Measurements from ENCODE around the gene TFDP1.

TFDP1 gene

DNA sequence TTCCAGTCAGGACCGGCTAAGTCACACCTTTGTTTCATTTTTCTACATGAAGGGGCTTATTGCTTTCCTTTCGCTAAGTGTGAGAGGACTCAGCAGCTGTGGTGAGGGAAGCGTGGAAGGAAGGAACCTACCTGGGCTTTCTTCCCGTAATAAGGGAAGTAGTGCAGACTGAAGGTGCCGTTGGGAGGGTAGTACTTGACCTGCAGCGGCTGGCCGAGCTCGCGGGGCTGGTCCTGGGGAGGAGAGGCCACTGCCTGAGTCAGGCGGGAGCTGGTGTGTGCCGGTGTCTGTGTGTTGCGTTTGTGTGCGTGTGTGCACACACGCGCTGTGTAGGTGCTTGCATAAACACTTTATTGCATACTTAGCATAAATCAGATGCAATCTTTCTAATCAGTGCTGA, 65.7 kb downstream of the TFDP1 start:
- DNase-seq (ENCODE audit: low read depth, low spot score), result no peak

DNA sequence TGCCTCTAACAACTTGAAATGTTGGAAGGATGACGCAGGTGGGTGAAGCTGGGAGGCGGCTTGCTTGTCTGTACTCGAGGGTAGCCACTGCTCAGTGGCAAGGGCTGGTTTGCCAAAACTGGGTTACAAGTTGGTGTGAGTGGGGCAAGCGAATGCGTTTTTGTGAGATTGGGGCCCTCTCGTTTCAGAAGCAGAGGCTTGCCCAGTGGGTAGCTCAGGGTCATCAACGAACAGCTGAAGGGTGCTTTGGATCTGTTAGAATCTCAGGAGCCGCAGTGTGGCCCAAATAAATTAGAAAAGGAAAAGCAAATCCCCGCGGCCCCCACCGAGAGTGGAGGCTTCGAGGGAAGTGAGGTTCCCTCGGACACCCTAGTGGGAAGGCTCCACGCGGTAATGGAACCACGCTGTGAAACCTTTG, 66.2 kb downstream of the TFDP1 start:
- DNase-seq (ENCODE audit: low read depth, low spot score), result no peak

DNA sequence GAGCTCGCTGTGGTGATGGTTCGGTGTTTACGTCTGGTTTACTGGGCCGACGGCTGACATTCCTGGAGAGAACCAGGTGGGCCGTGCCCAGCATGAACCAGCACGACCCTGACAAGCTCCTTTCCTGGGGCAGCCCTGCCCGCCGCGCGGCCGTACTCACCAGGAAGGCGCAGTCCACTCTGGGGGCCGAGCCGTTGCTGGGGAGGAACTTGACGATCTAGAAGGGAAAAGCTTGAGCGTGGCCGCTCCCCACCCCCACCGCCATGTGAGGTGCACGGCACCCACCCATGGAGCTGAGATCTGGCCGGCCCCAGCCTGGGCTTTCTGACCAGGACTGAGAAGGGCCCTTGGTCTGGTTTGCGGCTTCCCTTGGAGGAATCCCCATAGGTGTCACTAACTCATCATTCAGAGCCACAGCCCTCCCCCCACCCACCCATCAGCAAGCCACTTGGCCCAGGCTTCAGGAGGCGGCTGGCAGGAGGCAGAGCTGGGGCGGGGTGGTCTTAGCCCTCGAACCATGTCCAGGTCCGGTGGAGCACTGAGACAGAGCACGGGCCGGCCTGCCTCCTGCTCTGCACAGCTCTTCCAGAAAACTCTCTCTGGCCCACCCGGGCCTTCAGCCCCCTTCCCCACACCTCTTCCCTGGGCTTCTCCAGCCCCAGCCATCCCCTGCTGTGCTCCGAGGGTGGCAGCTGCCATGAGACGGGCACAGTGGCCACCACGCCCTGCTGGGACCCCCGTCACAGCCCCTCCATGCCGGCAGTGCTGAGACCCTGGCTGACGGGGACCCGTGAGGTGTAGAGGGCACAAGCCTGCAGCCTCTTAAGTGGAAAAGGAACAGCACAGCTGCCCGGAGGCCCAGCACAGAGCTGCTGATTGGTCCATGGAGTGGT, 67.2 kb downstream of the TFDP1 start:
- DNase-seq (ENCODE audit: low read depth, low spot score), result no peak

DNA sequence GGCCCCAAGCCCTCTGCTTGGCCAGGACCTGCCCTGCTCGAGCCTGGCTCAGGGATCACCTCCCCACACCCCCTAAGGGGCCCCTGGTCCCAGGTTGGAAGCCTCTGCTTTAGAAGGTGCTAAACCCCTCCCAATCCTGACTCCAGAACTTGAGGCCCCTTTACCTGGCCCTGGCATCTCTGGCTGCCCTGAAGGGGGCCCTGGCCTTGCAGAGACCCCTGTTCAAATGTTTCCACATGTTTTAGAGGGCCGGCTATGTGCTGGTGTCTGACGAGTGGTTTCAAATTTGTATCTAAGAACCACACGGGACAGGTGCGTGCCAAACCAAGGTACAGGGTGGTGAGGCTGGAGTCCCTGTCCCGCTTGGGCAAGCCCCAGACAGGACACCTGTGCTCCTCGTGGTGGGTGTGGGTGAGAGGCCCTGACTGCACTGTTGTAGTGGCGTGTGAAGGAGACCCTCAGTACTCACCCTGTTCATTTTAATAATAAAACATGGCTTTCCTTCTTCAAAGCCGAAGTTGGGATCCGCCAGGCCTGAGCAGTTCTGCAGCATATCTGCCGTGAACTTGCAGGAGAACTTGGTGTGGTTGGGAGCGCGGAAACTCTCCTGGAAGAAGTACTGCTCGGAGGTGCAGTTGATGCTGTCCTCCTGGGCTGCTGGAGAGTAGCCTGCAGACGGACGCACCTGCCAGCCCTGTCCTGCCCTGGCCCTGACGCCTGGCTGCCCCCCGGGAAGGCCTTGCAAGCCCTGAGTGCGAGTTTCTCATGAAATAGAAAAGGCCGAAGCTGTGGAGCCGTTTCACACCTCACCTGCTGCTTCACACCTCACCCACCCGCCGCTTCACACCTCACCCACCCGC, 68.1 kb downstream of the TFDP1 start:
- DNase-seq (ENCODE audit: low read depth, low spot score), result no peak

DNA sequence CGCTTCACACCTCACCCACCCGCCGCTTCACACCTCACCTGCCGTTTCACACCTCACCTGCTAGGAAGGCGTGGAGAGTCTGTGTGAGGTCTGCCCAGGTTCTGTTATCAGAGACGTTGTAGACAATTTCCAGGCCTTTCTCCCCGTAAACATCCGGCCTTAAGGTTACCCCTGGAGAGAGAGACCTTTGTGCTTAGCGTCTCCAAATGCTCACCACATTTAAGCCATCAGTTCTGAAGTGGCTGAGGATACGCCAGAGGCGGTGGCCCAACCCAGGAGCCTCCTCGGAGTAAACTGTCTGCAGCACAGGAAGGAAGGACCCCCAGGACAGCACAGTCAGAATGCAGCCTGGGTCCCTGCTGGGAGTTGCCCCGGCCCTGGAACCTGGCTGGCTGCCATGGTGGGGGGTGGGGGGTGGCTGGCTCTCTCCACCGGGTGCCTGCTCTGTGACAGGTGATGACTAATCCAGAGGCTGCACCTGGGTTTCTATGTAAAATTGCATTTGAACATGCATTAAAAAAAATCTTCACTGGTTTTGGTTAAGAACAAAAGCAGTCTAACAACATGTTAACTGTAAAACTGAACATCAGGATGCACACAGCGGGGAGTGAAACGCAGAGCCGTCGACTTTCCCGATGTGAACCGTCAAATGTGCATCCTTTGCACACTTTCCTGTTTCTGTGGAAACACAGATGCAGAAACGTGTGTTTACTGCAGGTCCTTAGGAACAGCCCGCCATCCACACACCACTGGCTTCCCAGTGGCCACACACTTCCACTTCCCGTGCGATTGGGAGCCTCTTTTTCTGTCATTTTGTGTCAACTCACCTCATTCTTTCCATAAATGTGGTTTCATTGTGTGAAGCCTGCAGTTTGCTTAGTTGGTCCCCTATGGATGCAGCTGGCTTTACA, 69.0 kb downstream of the TFDP1 start:
- DNase-seq (ENCODE audit: low read depth, low spot score), result no peak

DNA sequence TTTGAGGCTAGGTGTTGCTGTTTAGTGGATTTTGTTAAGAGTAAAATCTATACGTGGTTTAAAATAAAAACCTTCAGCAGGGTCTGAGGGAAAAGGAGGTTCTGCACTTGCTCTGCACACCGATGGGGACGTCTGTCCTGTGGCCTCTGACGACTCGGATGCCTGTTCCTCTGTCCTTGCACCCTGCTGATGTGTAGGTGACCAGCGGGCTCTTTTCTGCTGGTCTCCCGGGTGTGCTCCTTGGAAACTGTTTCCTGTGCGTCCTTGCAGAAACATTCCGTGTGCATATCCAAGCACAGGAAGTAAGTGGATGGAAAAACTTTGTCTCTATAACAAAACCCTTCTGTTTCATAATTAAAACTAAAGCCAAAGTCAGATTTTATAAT, 69.6 kb downstream of the TFDP1 start:
- DNase-seq (ENCODE audit: low read depth, low spot score), result no peak

DNA sequence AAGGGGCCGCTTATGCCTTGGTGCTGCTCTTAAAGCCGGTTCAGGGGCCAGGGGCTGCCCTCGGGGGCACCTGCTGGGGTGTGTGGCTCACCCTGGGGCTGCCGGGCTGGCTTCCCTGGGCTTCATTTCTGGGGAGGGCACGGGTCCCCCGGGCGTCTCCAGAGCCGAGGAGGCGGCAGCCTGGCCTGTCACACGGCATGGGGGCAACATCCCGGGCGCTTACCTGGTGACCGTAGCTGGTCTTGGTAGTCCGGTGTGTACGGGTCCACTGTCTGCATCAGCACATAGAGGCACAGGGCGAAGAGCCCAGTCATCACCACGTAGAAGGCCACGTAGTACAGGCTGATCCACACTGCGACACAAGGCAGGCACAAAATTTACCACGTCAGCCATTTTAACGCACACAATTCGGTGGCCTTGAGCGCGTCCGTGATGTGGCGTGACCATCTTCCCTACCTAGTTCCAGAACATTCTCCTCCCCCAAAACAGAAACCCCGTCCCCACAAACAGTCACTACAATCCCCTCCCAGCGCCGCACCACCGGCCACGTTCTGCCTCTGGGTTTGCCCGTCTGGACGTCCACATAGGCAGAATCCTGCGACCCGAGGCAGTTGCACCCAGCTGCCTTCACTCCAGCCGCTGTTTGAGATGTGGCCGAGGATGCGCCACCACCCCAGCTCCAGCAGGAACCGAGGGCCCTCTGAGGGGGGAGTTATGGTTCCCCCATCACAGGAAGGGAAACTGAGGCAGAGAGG, 70.2 kb downstream of the TFDP1 start:
- DNase-seq (ENCODE audit: low read depth, low spot score), result no peak

DNA sequence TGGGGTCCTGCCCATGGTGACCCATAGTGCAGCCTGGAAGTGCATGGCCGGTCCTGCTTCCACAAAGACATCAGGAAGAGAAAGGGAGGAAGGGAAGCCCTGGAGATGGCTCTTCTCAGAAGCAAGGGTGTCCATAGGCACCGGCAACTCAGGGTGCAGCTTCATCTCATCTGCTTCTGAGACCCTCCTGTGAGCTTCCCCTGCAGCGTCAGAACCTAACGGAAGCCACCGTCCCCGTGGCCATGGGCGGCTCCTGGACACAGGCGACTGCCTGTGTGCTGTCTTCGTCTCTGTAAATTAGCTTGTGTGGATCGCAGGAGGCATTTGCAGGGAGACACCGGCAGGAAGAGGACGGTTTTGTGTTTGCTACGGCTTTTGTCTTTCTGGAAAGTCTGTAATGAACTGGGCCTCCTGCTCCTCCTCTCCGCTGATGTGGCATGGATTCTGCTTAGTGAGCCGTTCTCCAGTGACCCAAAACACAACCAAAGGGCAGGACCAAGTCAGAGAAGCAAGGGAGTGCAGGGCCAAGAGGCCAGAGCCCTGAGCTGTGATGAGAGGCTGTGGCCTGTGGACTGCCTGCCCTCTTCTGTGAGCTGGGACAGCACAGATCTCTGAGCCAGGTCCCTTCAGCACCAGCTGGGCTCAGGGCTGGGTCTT, 70.9 kb downstream of the TFDP1 start:
- no peak for DNase-seq (ENCODE audit: low read depth, low spot score)

DNA sequence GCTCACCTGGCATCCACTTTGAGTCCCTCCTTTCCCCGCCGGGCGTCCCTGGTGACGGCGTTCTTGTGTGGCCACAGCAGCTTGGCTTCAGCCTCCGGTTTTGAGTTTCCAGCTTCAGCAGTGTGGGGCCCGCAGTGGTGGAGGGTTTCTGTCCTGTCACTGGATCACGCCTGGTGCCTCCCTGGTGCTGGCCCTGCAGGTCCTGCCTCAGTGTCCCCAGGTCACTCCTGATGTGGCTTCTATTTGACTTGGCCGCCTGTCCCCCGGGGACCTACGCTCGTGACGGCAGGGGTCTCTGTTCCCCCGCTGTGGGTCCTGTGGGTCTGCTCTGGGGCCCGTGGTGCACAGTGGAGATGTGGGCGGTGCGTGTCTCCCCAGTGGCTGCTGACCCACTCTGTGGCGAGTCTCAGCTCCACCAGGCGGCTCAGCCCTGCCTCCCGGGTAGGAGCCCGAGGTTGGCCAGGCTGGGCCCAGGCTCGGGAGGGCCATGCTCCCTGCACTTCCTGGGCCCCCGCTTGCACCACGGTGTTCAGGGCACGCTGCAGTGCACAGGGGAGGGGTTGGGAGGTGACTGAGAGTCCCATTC, 71.5 kb downstream of the TFDP1 start:
- DNase-seq (ENCODE audit: low read depth, low spot score), result no peak

DNA sequence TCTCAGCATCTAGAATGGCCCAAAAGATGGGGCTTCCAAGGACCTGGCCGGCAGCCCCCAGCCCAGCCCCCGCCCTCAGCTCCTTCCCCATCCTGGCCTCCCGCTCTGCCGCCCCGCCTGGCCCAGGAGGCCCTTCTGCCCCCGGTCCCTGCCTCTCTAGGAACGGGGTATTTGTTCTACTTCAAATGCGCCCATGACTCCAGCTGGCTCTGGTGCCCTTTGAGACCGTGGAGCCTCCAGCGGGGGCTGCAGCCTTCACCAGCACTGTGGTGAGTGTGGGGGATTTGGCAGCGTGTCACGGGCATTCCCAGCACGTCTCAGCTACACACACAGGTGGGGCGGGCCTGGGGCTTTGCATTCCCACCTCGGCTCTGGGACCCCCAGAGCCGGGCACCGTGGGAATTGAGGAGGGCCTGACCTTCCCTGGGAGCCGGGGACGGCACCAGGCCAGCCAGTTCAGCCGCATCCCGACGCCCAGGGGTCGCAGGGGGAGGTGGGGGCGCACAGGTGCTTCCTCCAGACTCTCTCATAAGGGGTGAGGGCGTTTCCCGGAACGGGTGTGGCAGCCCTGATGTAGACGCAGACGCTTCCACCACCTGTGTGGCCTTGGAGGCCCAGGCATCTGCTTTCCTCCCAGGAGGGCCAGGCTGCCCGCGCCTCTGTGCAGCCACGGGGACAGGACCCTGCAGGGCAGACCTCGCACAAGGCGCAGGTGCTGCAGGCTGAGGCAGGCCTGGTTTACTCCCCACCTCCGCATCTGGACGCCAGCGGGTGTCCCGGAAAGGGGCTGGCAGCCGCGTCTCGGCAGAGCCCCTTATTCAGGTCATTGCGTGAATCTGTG, 72.5 kb downstream of the TFDP1 start:
- no peak for DNase-seq (ENCODE audit: low read depth, low spot score)

DNA sequence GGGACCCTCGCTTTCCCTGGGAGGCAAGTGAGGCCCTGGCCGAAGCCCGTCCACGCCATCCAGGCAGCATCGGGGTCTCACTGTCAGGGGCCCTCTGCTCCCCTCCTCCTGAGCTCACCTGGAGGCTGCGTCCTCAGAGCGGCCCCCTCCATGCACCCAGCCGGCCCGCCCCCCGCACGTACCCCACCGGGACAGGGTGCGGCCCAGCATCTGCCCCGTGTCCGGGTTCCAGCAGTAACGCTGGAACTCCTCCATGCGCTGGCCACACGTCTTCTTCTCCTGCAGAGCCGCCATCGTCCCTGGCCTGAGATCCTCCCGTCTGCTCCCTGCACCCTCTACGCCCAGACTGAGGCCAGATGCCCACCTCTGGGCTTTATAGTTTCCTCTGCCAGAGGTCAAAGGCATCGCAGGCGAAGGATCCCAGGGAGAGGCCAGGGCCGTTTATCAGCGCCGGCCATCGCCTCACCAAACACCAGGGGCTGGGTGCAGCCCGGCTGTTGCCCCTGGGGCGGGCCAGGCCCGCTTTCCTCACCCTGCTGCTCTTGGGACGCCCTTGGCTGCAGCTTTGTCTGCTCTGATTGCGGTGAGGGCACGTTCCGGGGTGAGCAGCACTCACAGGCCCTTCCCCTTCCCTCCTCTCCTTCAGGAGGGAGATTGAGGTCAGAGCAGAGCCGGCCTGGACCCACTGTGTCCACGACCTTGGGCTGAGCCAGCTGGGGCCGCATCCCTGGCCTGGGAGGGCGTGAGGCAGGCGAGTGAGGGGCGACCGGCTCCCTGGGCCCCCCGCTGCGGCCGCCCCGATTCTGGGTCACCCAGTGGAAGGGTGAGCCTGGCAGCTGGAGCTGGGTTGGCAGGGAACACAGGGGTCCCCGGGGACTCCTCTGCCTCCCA, 73.5 kb downstream of the TFDP1 start, which contains the start of gene ATP4B:
ATP4B (minus strand) TSS at position 348 of the 891 bp plus-strand sequence; CDS start at position 294, 54 bp downstream.
- no peak for DNase-seq (ENCODE audit: low read depth, low spot score)

DNA sequence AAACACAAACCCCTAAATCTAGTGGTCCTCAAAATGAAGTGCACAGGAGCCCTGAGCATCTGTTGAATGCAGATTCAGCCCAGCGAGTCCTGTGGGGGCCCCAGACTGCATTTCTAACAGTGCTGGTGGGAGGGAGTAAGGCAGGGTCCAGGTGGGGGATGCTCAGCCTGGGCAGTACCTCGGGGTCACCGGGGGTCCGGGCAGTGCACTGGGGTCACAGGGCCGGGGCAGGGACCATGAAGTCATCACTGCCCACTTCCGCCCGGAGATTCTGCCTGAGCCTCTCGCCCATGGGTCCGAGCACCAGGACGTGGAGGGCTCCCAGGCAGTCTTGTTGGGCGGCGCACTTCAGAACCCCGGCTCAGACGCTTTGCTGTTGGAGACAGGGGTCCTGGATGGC, 74.3 kb downstream of the TFDP1 start:
- no peak for DNase-seq (ENCODE audit: low read depth, low spot score)

DNA sequence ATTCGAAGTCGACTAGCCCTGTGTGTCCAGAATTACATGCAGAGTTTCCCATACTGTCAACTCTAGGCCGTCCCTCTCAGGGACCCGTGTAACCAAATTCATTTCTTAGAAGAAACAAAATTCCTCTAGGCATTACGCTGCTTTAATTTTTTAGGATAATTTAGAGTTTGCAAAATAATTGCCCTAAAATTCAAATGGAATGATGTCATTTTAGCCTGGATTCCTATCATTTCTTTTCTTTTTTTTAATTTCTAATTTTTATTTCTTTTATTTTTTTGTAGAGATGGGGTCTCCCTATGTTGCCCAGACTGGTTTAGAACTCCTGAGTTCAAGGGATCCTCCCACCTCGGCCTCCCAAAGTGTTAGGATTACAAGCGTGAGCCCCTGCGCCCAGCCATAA, 74.8 kb downstream of the TFDP1 start:
- no peak for DNase-seq (ENCODE audit: low read depth, low spot score)

DNA sequence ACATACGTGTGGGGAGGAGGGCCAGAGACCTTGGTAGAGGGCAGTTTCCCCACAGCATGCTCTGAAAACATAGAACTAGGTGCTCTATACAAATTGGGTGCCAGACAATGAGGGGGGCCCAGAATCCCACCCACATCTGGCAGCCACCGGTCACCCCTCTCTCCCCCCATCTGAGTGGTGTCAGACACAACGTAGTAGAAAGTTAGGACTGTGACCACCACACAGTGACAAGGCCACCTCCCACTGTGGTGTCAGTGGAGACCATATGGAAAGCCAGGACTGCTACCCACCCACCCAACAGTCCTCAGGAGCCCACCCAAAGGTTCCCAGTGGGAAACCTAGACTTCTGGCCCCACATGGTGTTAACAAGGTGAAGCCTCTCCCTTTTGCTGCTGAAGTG, 75.5 kb downstream of the TFDP1 start:
- DNase-seq (ENCODE audit: low read depth, low spot score), result no peak

DNA sequence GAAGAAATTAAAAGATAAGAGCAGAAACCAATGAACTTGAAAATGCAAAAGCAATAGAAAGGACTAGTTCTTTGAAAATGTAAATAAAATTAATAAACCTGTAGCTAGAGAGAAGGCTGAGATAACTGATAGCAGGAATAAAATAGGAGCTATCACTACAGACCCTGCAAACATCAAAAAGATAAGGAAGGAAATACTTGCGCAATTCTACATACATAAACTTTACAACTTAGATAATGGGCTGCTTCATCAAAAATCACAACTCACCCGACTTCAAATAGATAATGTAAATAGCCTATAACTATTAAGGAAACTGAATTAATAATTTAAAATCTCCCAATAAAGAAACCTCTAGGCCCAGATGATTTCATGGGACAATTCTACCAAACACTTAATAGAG, 77.0 kb downstream of the TFDP1 start:
- no peak for DNase-seq (ENCODE audit: low read depth, low spot score)

DNA sequence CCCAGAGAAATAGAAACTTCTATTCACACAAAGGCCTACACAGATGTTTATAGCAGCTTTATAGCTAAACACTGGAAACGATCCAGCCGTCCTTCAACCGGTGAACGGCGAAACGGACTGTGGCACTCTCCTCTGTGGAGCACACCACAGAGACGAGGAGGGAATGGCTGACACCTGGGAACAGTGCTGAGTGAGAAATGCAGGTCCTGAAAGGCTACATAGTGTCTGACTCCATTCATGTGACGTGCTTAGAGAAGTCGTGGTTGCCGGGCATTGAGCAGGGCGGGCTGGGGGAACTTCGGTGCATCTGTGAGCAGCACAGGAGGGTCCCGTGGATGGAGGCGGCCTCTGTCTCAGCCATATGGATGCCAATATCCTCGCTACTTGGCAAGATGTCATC, 79.4 kb downstream of the TFDP1 start:
- no peak for DNase-seq (ENCODE audit: low read depth, low spot score)

DNA sequence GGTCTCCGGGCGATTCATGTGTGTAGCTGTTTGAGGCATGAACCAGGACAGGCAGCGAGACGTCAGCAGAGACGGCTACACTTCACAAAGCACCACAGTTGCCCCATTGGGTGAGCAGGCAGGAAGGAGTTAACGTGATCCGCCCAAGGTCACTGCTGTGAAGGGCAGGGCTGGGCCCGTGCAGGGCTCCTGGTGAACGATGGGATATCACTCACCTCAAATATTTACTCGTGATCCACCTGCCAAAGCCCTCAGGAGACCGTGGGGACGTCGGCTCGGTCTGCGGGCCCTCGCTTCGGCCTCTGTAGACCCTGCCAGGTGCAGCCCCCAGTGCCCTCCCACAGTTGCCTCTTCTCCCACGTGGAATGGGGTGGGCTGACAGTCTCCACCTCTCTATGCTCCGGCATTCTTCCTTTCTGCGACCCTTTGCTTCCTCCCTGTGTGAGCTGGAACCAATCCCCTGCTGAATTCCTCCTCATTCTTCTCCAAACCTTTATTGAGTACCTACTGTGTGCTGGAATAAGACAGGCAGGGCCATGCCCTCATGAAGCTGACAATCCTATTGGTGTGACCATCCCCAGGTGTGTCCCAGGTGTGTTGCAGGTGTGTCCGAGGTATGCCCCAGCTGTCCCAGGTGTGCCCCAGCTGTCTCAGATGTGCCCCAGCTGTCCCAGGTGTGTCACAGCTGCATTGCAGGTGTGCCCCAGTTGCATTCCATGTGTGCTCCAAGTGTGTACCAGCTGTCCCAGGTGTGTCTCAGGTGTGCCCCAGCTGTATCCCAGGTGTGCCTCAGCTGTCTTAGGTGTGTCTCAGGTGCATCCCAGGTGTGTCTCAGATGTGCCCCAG, 80.4 kb downstream of the TFDP1 start:
- DNase-seq (ENCODE audit: low read depth, low spot score), result no peak
